K562 (cell line): Measurements from ENCODE around the gene TRAPPC8. TPM values are rescaled to one million over a fixed set of nuclear protein-coding genes. Genes with fewer than 3 reads are reported as not detected.

Experiments used
- ATAC-seq: fragments of 200-7000 bp; cut with Tn5 transposase; 3 replicates; pipeline ENCODE4 v1.9.1; 2020; ENCODE audit warnings: moderate library complexity
- BruUV-seq: library from RNA; stranded (reverse); fragments of 400-500 nt; replicated peaks from 2 replicates; lab custom pipeline; 2021; lab: Mats Ljungman, UMichigan
- CTCF ChIA-PET: fragments of 300-600 bp; formaldehyde crosslinking; extraction: SDS; loops from one replicate; lab custom pipeline; 2021; ENCODE audit warnings: low intra/inter-chr PET ratio; lab: Yijun Ruan, JAX
- POLR2A ChIA-PET: fragments of 300-600, 350-650 bp; sonication (Branson Sonifier 250); formaldehyde crosslinking; extraction: SDS; loops from one replicate; lab custom pipeline; 2021; ENCODE audit warnings: antibody characterized with exemption, inconsistent platforms; lab: Yijun Ruan, JAX
- DNase-seq, 4 experiments: peaks; one replicate each; pipeline versions ENCODE4 v3.0.0 to v3.0.0-alpha.2; 2011 to 2018; ENCODE audit warnings: low spot score in 3 of 4, mixed read lengths in 3 of 4; ENCODE audit errors: extremely low read depth in 1 of 4
- FAIRE-seq: peaks from 2 replicates; lab custom pipeline; 2011; peaks lifted over from hg19 to GRCh38; lab: Jason Lieb, UNC
- H2AFZ ChIP-seq: 2 replicates; pipeline ENCODE4 v1.6.0; 2011; ENCODE audit warnings: low read depth, low read length, control low read depth, inconsistent platforms
- H3K27ac ChIP-seq: fragments of 200-600 bp; 3 replicates; pipeline ENCODE4 v1.8.0; 2011; ENCODE audit warnings: low read depth, mild to moderate bottlenecking, control low read depth, inconsistent platforms, low read length, moderate library complexity, mixed read lengths; ENCODE audit errors: extremely low read depth
- H3K27me3 ChIP-seq, 2 experiments: fragments of 300-600 bp in 1 of 2; 2 replicates in 1 of 2; 3 replicates in 1 of 2; pipeline versions ENCODE4 v1.6.0 to v1.8.0; 2011; ENCODE audit warnings: inconsistent platforms in 2 of 2, low read length in 2 of 2, mild to moderate bottlenecking in 1 of 2, mixed read lengths in 1 of 2, moderate library complexity in 1 of 2; ENCODE audit not compliant: control insufficient read depth in 2 of 2, insufficient read depth in 2 of 2
- H3K36me3 ChIP-seq: fragments of 300-600 bp; 3 replicates; pipeline ENCODE4 v1.8.0; 2011; ENCODE audit warnings: mild to moderate bottlenecking, low read length, inconsistent platforms; ENCODE audit not compliant: control insufficient read depth, insufficient read depth
- H3K4me1 ChIP-seq, 2 experiments: fragments of 200-600 bp in 1 of 2; replicated peaks in 1 of 2; 2 replicates in 1 of 2; 3 replicates in 1 of 2; pipeline versions ENCODE4 v1.5.1 to v1.8.0; 2011; ENCODE audit warnings: inconsistent platforms in 2 of 2, low read length in 2 of 2, mild to moderate bottlenecking in 1 of 2, mixed read lengths in 1 of 2, moderate library complexity in 1 of 2; ENCODE audit not compliant: control insufficient read depth in 2 of 2, insufficient read depth in 2 of 2
- H3K4me2 ChIP-seq: 2 replicates; pipeline ENCODE4 v1.6.1; 2011; ENCODE audit warnings: low read length, control low read depth, inconsistent platforms, mixed read lengths; ENCODE audit not compliant: insufficient read depth
- H3K4me3 ChIP-seq: fragments of 200-600 bp; sonication (generic), shearing (Covaris generic); 2 replicates; pipeline ENCODE4 v1.5.1; 2016; ENCODE audit warnings: control low read depth, inconsistent platforms
- H3K79me2 ChIP-seq: fragments of 200-600 bp; 3 replicates; pipeline ENCODE4 v1.8.0; 2011; ENCODE audit warnings: low read length, inconsistent platforms; ENCODE audit not compliant: control insufficient read depth, insufficient read depth
- H3K9ac ChIP-seq, 2 experiments: 2 replicates each; pipeline versions ENCODE4 v1.6.0 to v1.6.1; 2011; ENCODE audit warnings: low read depth in 2 of 2, low read length in 2 of 2, control low read depth in 1 of 2, inconsistent platforms in 1 of 2, mild to moderate bottlenecking in 1 of 2, mixed read lengths in 1 of 2; ENCODE audit not compliant: insufficient read depth in 1 of 2
- H3K9me1 ChIP-seq: one replicate; pipeline ENCODE4 v1.6.0; 2011; ENCODE audit warnings: inconsistent platforms, mild to moderate bottlenecking, low read length, moderate library complexity; ENCODE audit not compliant: control insufficient read depth, insufficient read depth
- H3K9me3 ChIP-seq: replicated peaks from 2 replicates; pipeline ENCODE4 v1.5.1; 2011; ENCODE audit warnings: low read depth, low read length, inconsistent platforms; ENCODE audit not compliant: control insufficient read depth, insufficient read depth
- H4K20me1 ChIP-seq: replicated peaks from 2 replicates; pipeline ENCODE4 v1.6.1; 2011; ENCODE audit warnings: low read length, inconsistent platforms, mixed read lengths; ENCODE audit not compliant: control insufficient read depth, insufficient read depth
- ATF7 ChIP-seq: fragments of 450-650 bp; IDR thresholded peaks from 2 replicates; pipeline ENCODE4 v1.7.1; 2014; ENCODE audit warnings: mild to moderate bottlenecking, moderate library complexity
- FUS ChIP-seq: fragments of 200-400 bp; formaldehyde crosslinking; optimal IDR thresholded peaks from 2 replicates; pipeline ENCODE3; 2017; ENCODE audit warnings: low read depth, low read length
- HDAC8 ChIP-seq: fragments of 450-650 bp; IDR thresholded peaks from 2 replicates; pipeline ENCODE4 v1.6.1; 2016; ENCODE audit warnings: mild to moderate bottlenecking, missing genetic modification characterization, moderate library complexity, missing compliant biosample characterization
- KDM5B ChIP-seq: fragments of 200-600 bp; sonication (generic); IDR thresholded peaks from 2 replicates; pipeline ENCODE4 v1.6.1; 2012; ENCODE audit warnings: low read depth, mild to moderate bottlenecking, moderate library complexity, low read length, control low read depth, inconsistent platforms; ENCODE audit not compliant: insufficient replicate concordance
- PCBP1 ChIP-seq: fragments of 200-400 bp; formaldehyde crosslinking; IDR thresholded peaks from 2 replicates; pipeline ENCODE4 v1.6.1; 2018; ENCODE audit warnings: mild to moderate bottlenecking, low read depth, low read length; ENCODE audit not compliant: poor library complexity, severe bottlenecking
- PURB ChIP-seq: sonication (generic); formaldehyde crosslinking; IDR thresholded peaks from 2 replicates; pipeline ENCODE4 v1.9.0; 2021; ENCODE audit warnings: low read depth, mild to moderate bottlenecking, missing genetic modification reagents
- RBM14 ChIP-seq: fragments of 200-400 bp; formaldehyde crosslinking; IDR thresholded peaks from 2 replicates; pipeline ENCODE4 v1.6.1; 2018; ENCODE audit warnings: low read depth, mild to moderate bottlenecking, low read length, moderate library complexity, borderline replicate concordance; ENCODE audit not compliant: insufficient read depth
- RBM25 ChIP-seq: fragments of 200-400 bp; formaldehyde crosslinking; IDR thresholded peaks from 2 replicates; pipeline ENCODE4 v1.6.1; 2018; ENCODE audit warnings: low read length, low read depth, moderate library complexity; ENCODE audit not compliant: severe bottlenecking
- SETDB1 ChIP-seq: IDR thresholded peaks from one replicate; pipeline ENCODE4 v1.6.1; 2012; ENCODE audit warnings: low read length, control low read depth, inconsistent platforms
- SMARCC2 ChIP-seq: fragments of 450-650 bp; IDR thresholded peaks from 2 replicates; pipeline ENCODE4 v1.6.1; 2017; ENCODE audit warnings: antibody characterized with exemption, moderate library complexity, mild to moderate bottlenecking, low read depth
- SNIP1 ChIP-seq: fragments of 450-650 bp; IDR thresholded peaks from 2 replicates; pipeline ENCODE4 v1.7.1; 2017; ENCODE audit warnings: low read depth, mild to moderate bottlenecking
- SPI1 ChIP-seq: IDR thresholded peaks from 2 replicates; pipeline ENCODE4 v1.6.1; 2011; ENCODE audit warnings: low read depth, low read length, control low read depth, borderline replicate concordance
- SRF ChIP-seq, 2 experiments: fragments of 250-450, 450-650 bp in 1 of 2; sonication (Bioruptor Pico) in 1 of 2; sonication (generic) in 1 of 2; formaldehyde crosslinking; IDR thresholded peaks; 2 replicates each; pipeline versions ENCODE4 v1.5.0 to v1.5.1; 2020 to 2022; ENCODE audit warnings: mild to moderate bottlenecking in 1 of 2, missing genetic modification reagents in 1 of 2
- SRSF1 ChIP-seq: fragments of 200-400 bp; formaldehyde crosslinking; IDR thresholded peaks from 2 replicates; pipeline ENCODE4 v1.6.1; 2017; ENCODE audit warnings: mild to moderate bottlenecking, low read depth, low read length, moderate library complexity
- ZNF124 ChIP-seq: sonication (generic); formaldehyde crosslinking; IDR thresholded peaks from 2 replicates; pipeline ENCODE4 v1.8.1; 2022; ENCODE audit warnings: missing genetic modification reagents
- ZNF23 ChIP-seq: fragments of 250-450 bp; sonication (Bioruptor Pico); IDR thresholded peaks from 2 replicates; pipeline ENCODE4 v1.4.0; 2020; ENCODE audit warnings: mild to moderate bottlenecking
- ZNF324 ChIP-seq: fragments of 250-450 bp; sonication (Bioruptor Pico); IDR thresholded peaks from 2 replicates; pipeline ENCODE4 v1.4.0; 2020; ENCODE audit warnings: mild to moderate bottlenecking
- ZNF347 ChIP-seq: fragments of 450-650 bp; formaldehyde crosslinking; IDR thresholded peaks from 2 replicates; pipeline ENCODE4 v1.4.0; 2020; ENCODE audit warnings: low read depth, mild to moderate bottlenecking, moderate library complexity
- ZNF507 ChIP-seq: conservative IDR thresholded peaks from 2 replicates; pipeline ENCODE4 v1.6.1; 2017; ENCODE audit warnings: missing genetic modification characterization, missing compliant biosample characterization
- ZZZ3 ChIP-seq: fragments of 450-650 bp; IDR thresholded peaks from 2 replicates; pipeline ENCODE4 v1.6.1; 2016; ENCODE audit warnings: antibody characterized with exemption, mild to moderate bottlenecking, moderate library complexity
- WGBS: fragments of 100-300 bp; shearing (Covaris generic); methylation state at CpG from one replicate; pipeline ENCODE4 v1.1.6; 2016; ENCODE audit warnings: low coverage, mixed read lengths; ENCODE audit not compliant: insufficient coverage; ENCODE audit errors: missing lambda C conversion rate; 5-methylcytosine and 5-hydroxymethylcytosine counted together
- in situ Hi-C: fragments of 300-500 bp; cut with MboI; formaldehyde crosslinking; loops from 4 replicates; pipeline ENCODE4 v1.15.0; 2018; ENCODE audit warnings: inconsistent platforms, mixed read lengths
- intact Hi-C: fragments of 100-400 bp; cut with micrococcal nuclease; formaldehyde crosslinking; loops from 2 replicates; pipeline ENCODE4 v1.14.2; 2022
- polyA plus RNA-seq, 8 experiments: library from polyadenylated mRNA; depleted of rRNA in 4 of 8; stranded (reverse) in 5 of 8; unstranded in 3 of 8; fragments of >200 nt; fragmentation: Nextera tagmentation in 2 of 8; fragmentation: Illumina TruSeq in 1 of 8; extraction: Ambion mirVana in 2 of 8; extraction: Trizol in 1 of 8; gene quantifications; 2 replicates each; pipeline versions ENCODE4 v1.2.1 to v1.2.3, GENCODE V29; 2011 to 2014; ENCODE audit warnings: inconsistent platforms in 1 of 8, missing spikeins in 1 of 8
- total RNA-seq, 7 experiments: library from RNA; depleted of rRNA in 6 of 7; stranded (reverse); fragments of >200 nt in 6 of 7; fragmentation: Illumina TruSeq in 2 of 7; extraction: Trizol in 2 of 7; gene quantifications; 2 replicates each; pipeline versions ENCODE4 v1.2.1 to v1.2.3, GENCODE V29; 2011 to 2021; ENCODE audit warnings: low replicate concordance in 1 of 7

Gene TRAPPC8
- total and polyA plus RNA-seq, 9 of the 15 experiments (the other 6 are each of a cell fraction or from before 2014, with no cell fraction given) = 20.1 to 111 (median 35.6) TPM

DNA sequence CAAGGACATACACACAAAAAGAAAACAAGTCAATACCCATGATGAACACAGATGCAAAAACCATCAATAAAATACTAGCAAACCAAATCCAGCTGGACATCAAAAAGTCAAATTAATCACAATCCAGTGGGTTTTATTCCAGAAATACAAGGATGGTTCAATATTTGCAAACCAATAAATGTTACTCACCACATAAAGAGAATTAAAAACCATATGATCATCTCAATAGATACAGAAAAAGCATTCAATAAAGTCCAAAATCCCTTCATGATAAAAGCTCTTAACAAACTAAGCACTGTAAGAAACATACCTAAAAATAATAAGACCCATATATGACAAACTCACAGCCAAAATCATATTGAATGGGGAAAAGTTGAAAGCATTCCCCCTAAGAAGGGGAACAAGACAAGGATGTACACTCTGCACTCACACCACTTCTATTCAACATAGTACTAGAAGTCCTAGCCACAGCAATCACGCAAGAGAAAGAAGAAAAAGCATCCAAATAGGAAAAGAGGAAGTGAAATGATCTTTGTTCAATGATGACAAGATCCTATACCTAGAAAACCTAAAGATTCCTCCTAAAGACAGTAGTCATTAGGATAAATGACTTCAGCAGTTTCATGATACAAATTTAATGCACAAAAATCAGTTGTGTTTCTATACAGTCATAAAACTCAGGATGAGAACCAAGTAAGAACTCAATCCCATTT is 62.6 kb downstream of the TRAPPC8 start:
- Histone ChIP-seq H3K9me3 (0 out of 2 replicates have a peak, but pooled peaks cover 3% of the 10 kb centered on the region), H3K27me3 (no peaks in the 10 kb centered on the region), H3K9me1 (no peaks in the 10 kb centered on the region), H2AFZ (no peak overlapping the region), H3K4me2 (no peak overlapping the region), H3K4me3 (no peak overlapping the region), H3K36me3 (peaks cover 57% of the 10 kb centered on the region), H4K20me1 (no peaks in the 10 kb centered on the region), H3K27ac (no peak overlapping the region), H3K9ac (no peak overlapping the region), H3K79me2 (peaks cover 2% of the 10 kb centered on the region; the same call in 1 of the 3 replicates), H3K4me1 (no peaks in the 10 kb centered on the region)
- WGBS = 92% methylated on average over 1 of the region's 1 CpG
- in situ Hi-C loops = no loop called here
- ATAC-seq (no peak), FAIRE-seq (no peak), DNase-seq (no peak)
- BruUV-seq = no TSS peak
- intact Hi-C loops = no loop called here
- CTCF ChIA-PET = no interaction called here
- POLR2A ChIA-PET = no interaction called here
- no peak for TF ChIP-seq ATF7
- TF ChIP-seq PCBP1 = no peak
- no peak for TF ChIP-seq ZNF124 (CRISPR knock-in tag)
- TF ChIP-seq SMARCC2 = no peak
- TF ChIP-seq HDAC8 (tag) = no peak
- no peak for TF ChIP-seq ZNF23
- TF ChIP-seq SNIP1 = no peak
- no peak for TF ChIP-seq ZNF347 (CRISPR knock-in tag)
- no peak for TF ChIP-seq SRSF1
- no peak for TF ChIP-seq KDM5B
- TF ChIP-seq RBM14 = no peak
- no peak for TF ChIP-seq PURB (CRISPR knock-in tag)
- no peak for TF ChIP-seq ZZZ3
- TF ChIP-seq SPI1 = peak; percentile 81
- TF ChIP-seq SRF (CRISPR knock-in tag; IDR thresholded peaks at IDR 0.05) = no peak
- TF ChIP-seq SETDB1 = no peak
- TF ChIP-seq FUS = no peak
- TF ChIP-seq ZNF324 (CRISPR knock-in tag) = peak; percentile 51; the same call in 1 of the 2 replicates
- no peak for TF ChIP-seq RBM25
- TF ChIP-seq ZNF507 = peak; percentile 73
